Central memory CD8-positive, alpha-beta T cell (primary cell): ENCODE results near the gene WDR5.

Experiments
- ATAC-seq: fragments of 150-1000 bp; cut with Tn5 transposase; replicated peaks from 2 replicates; pipeline ENCODE4 v1.10.0; 2022; ENCODE audit warnings: mild to moderate bottlenecking, moderate FRiP score, moderate number of reproducible peaks; ENCODE audit not compliant: poor library complexity, severe bottlenecking; ENCODE audit errors: extremely low read depth
- DNase-seq, 2 donors: peaks; one replicate each; pipeline ENCODE4 v3.0.0; 2021; ENCODE audit warnings: low spot score in 2 of 2
- H3K27ac Mint-ChIP-seq: one replicate; pipeline ENCODE4 v1.8.0; 2022; ENCODE audit warnings: low read depth, mild to moderate bottlenecking, moderate library complexity, mixed read lengths
- H3K27me3 Mint-ChIP-seq: one replicate; pipeline ENCODE4 v1.8.0; 2022; ENCODE audit warnings: mixed read lengths
- H3K36me3 Mint-ChIP-seq: one replicate; pipeline ENCODE4 v1.8.0; 2022; ENCODE audit warnings: mild to moderate bottlenecking, moderate library complexity, mixed read lengths; ENCODE audit not compliant: insufficient read depth
- H3K4me1 Mint-ChIP-seq: one replicate; pipeline ENCODE4 v1.8.0; 2022; ENCODE audit warnings: mixed read lengths
- H3K4me3 Mint-ChIP-seq: one replicate; pipeline ENCODE4 v1.8.0; 2022; ENCODE audit warnings: mild to moderate bottlenecking, moderate library complexity, mixed read lengths
- H3K9me3 Mint-ChIP-seq: one replicate; pipeline ENCODE4 v1.8.0; 2022; ENCODE audit warnings: mixed read lengths

WDR5 gene

GRCh38 chr9:134166374-134166773 is 30.5 kb downstream of the WDR5 start:
- ATAC-seq: no peak
- no peak overlapping the region for H3K27ac Mint-ChIP-seq

GRCh38 chr9:134167530-134167931 is 31.6 kb downstream of the WDR5 start:
- H3K27ac Mint-ChIP-seq: no peak overlapping the region
- H3K4me1 Mint-ChIP-seq: peaks cover 4% of the 10 kb centered on the region
- H3K27me3 Mint-ChIP-seq: no peaks in the 10 kb centered on the region
- H3K9me3 Mint-ChIP-seq: no peaks in the 10 kb centered on the region
- H3K4me3 Mint-ChIP-seq: no peak overlapping the region
- DNase-seq (no peak), ATAC-seq (no peak)
- H3K36me3 Mint-ChIP-seq: no peaks in the 10 kb centered on the region

More at GRCh38 chr9:134166374-134166773, 30.5 kb downstream of the WDR5 start:
- Mint-ChIP-seq H3K9me3 (no peaks in the 10 kb centered on the region), H3K4me1 (peaks cover 11% of the 10 kb centered on the region), H3K36me3 (no peaks in the 10 kb centered on the region), H3K4me3 (no peak overlapping the region), H3K27me3 (no peaks in the 10 kb centered on the region)
- no peak for DNase-seq

- H3K36me3 Mint-ChIP-seq: no peaks in the 10 kb centered on the region
- H3K4me3 Mint-ChIP-seq: no peak overlapping the region
- DNase-seq (no peak), ATAC-seq (no peak)
- H3K9me3 Mint-ChIP-seq: no peaks in the 10 kb centered on the region
- H3K27me3 Mint-ChIP-seq: no peaks in the 10 kb centered on the region
- no peak overlapping the region for H3K27ac Mint-ChIP-seq
- H3K4me1 Mint-ChIP-seq: no peaks in the 10 kb centered on the region
Observed at GRCh38 chr9:134168757-134169550, 33.1 kb downstream of the WDR5 start.

GRCh38 chr9:134169724-134170401 is 34.0 kb downstream of the WDR5 start:
- Mint-ChIP-seq H3K27me3 (no peaks in the 10 kb centered on the region), H3K9me3 (no peaks in the 10 kb centered on the region), H3K27ac (no peak overlapping the region), H3K4me1 (peaks cover 1% of the 10 kb centered on the region), H3K4me3 (no peak overlapping the region), H3K36me3 (no peaks in the 10 kb centered on the region)
- no peak for ATAC-seq
- DNase-seq: no peak

- ATAC-seq: no peak
- H3K4me3 Mint-ChIP-seq: no peak overlapping the region
- H3K36me3 Mint-ChIP-seq: no peaks in the 10 kb centered on the region
- no peak overlapping the region for H3K27ac Mint-ChIP-seq
- H3K4me1 Mint-ChIP-seq: peaks cover 5% of the 10 kb centered on the region
- H3K27me3 Mint-ChIP-seq: no peaks in the 10 kb centered on the region
- no peaks in the 10 kb centered on the region for H3K9me3 Mint-ChIP-seq
- DNase-seq: no peak
Observed at GRCh38 chr9:134170532-134171315, 34.8 kb downstream of the WDR5 start.

GRCh38 chr9:134171316-134172197 is 35.7 kb downstream of the WDR5 start:
- no peak overlapping the region for H3K4me3 Mint-ChIP-seq
- H3K27ac Mint-ChIP-seq: no peak overlapping the region
- no peaks in the 10 kb centered on the region for H3K9me3 Mint-ChIP-seq
- DNase-seq (no peak), ATAC-seq (no peak)
- H3K4me1 Mint-ChIP-seq: peaks cover 5% of the 10 kb centered on the region
- H3K27me3 Mint-ChIP-seq: no peaks in the 10 kb centered on the region
- no peaks in the 10 kb centered on the region for H3K36me3 Mint-ChIP-seq

- H3K4me3 Mint-ChIP-seq: no peak overlapping the region
- no peak overlapping the region for H3K27ac Mint-ChIP-seq
- no peak for ATAC-seq
- H3K9me3 Mint-ChIP-seq: no peaks in the 10 kb centered on the region
- DNase-seq: no peak
- H3K36me3 Mint-ChIP-seq: no peaks in the 10 kb centered on the region
- no peaks in the 10 kb centered on the region for H3K27me3 Mint-ChIP-seq
- H3K4me1 Mint-ChIP-seq: peaks cover 5% of the 10 kb centered on the region
Observed at GRCh38 chr9:134172198-134173126, 36.6 kb downstream of the WDR5 start.

GRCh38 chr9:134173127-134174072 is 37.5 kb downstream of the WDR5 start:
- no peaks in the 10 kb centered on the region for H3K36me3 Mint-ChIP-seq
- no peaks in the 10 kb centered on the region for H3K27me3 Mint-ChIP-seq
- no peak overlapping the region for H3K4me3 Mint-ChIP-seq
- ATAC-seq: no peak
- no peak overlapping the region for H3K27ac Mint-ChIP-seq
- peaks cover 5% of the 10 kb centered on the region for H3K4me1 Mint-ChIP-seq
- H3K9me3 Mint-ChIP-seq: no peaks in the 10 kb centered on the region
- no peak for DNase-seq

- H3K36me3 Mint-ChIP-seq: no peaks in the 10 kb centered on the region
- DNase-seq (no peak), ATAC-seq (no peak)
- H3K4me1 Mint-ChIP-seq: peaks cover 8% of the 10 kb centered on the region
- H3K27me3 Mint-ChIP-seq: no peaks in the 10 kb centered on the region
- H3K9me3 Mint-ChIP-seq: no peaks in the 10 kb centered on the region
- no peak overlapping the region for H3K4me3 Mint-ChIP-seq
- no peak overlapping the region for H3K27ac Mint-ChIP-seq
Observed at GRCh38 chr9:134174073-134174449, 38.2 kb downstream of the WDR5 start.

- H3K4me3 Mint-ChIP-seq: no peak overlapping the region
- H3K27me3 Mint-ChIP-seq: no peaks in the 10 kb centered on the region
- H3K27ac Mint-ChIP-seq: peak overlapping the region; percentile 71
- peaks cover 14% of the 10 kb centered on the region for H3K4me1 Mint-ChIP-seq
- no peaks in the 10 kb centered on the region for H3K9me3 Mint-ChIP-seq
- DNase-seq (no peak), ATAC-seq (no peak)
- H3K36me3 Mint-ChIP-seq: no peaks in the 10 kb centered on the region
Observed at GRCh38 chr9:134174526-134175290, 38.8 kb downstream of the WDR5 start.
